Astrocyte of the cerebellum (primary cell): ENCODE measurements around the gene GRID1.

ENCODE experiments used
- DNase-seq: peaks from one replicate; pipeline ENCODE4 v3.0.0-alpha.2; 2011; ENCODE audit warnings: low read depth
- H3K4me3 ChIP-seq: 2 replicates; pipeline ENCODE4 v1.5.1; 2011; ENCODE audit warnings: mild to moderate bottlenecking, low read depth, low read length, moderate library complexity
- in situ Hi-C: cut with HindIII; loops from 2 replicates; pipeline ENCODE4 v1.10.0; 2017; ENCODE audit warnings: low sequenced_read_pairs
- TF ChIP-seq, protein P1 (sequence below): IDR thresholded peaks from 2 replicates; pipeline ENCODE4 v1.5.1; 2012; ENCODE audit warnings: low read length, low read depth, moderate library complexity, mild to moderate bottlenecking; ENCODE audit errors: missing control alignments

The GRID1 gene

DNA sequence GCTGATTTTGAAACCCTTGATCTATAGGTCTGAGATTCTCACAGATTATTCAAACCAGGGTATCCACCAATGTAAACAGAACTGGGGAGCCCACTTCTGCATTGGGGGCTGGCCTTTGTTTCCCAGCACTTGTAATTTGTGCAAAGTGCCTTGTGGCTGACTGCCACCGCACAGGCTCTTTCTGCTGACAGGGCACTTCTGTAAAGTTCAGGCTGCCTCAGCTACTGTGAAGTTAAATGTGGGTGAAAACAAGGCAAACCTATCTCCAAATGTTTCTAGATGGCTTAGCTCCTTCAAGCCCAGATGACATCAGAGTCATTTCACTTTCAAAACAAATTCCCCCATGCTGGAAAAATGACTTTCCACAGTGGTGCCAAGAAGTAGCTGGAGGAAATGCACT, 54.7 kb downstream of the GRID1 start:
- DNase-seq = no peak
- no peak overlapping the region for H3K4me3 ChIP-seq
- TF ChIP-seq, protein P1, sequence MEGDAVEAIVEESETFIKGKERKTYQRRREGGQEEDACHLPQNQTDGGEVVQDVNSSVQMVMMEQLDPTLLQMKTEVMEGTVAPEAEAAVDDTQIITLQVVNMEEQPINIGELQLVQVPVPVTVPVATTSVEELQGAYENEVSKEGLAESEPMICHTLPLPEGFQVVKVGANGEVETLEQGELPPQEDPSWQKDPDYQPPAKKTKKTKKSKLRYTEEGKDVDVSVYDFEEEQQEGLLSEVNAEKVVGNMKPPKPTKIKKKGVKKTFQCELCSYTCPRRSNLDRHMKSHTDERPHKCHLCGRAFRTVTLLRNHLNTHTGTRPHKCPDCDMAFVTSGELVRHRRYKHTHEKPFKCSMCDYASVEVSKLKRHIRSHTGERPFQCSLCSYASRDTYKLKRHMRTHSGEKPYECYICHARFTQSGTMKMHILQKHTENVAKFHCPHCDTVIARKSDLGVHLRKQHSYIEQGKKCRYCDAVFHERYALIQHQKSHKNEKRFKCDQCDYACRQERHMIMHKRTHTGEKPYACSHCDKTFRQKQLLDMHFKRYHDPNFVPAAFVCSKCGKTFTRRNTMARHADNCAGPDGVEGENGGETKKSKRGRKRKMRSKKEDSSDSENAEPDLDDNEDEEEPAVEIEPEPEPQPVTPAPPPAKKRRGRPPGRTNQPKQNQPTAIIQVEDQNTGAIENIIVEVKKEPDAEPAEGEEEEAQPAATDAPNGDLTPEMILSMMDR = no peak
- in situ Hi-C loops = no loop called here

DNA sequence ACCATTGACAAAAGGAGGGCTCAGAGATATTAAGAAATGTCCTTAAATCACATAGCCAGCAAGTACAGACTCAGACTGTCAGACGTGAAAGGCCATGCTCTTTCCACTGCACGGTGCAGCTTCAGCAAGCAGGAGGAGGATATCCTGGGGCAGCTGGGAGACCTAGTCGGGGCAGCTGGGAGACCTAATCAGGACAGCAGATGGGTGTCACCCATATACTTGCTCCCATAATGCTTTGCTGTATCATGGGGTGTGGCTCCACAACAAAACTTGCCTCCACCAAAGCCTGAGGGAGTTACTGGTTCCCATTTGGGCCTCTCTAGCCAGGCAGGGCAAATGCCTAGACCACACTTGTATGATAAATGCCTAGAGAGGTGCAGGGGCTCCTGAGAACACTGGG, 55.4 kb downstream of the GRID1 start:
- no peak for DNase-seq
- TF ChIP-seq, protein P1 = no peak
- in situ Hi-C loops = no loop called here
- H3K4me3 ChIP-seq = no peak overlapping the region

DNA sequence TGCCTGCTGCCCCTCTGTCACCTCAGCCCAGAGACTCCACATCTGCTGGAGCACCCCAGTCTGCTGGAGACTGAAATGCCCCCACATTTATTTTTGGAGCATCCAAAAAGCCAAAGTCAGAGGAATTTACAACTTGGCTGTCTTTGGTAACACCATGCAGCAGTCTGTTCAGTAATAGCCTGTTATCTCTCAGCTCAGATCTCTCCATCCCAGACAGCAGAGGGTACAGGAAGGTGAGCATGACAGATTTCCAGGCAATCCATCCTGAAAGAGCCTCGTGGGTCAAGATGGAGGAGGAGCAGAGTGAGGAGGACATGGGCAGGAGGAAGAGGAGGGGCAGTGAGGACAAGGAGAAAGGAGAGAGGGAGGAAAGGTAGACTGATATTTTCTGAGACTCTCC, 55.9 kb downstream of the GRID1 start:
- H3K4me3 ChIP-seq = no peak overlapping the region
- no peak for DNase-seq
- in situ Hi-C loops = no loop called here
- TF ChIP-seq, protein P1 = no peak

DNA sequence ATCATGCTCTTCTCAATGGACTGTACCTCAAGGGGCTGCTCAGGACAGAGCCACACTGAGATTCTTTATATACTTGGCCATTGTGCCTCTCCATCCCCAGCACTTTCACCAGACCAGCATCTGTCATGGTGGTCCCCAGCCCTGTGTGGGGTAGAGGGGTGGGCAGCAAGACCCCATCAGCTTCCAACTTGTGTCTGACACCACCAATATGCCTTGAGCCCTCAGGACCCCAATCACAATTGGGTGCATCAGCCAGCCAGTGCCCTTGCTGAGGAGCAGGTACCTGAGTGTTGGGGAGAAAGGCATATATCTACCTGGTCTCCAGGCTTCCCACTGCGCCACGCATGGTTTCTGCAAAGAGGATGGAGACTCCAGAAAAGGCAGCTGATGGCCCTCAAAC, 56.3 kb downstream of the GRID1 start:
- TF ChIP-seq, protein P1 = no peak
- no peak overlapping the region for H3K4me3 ChIP-seq
- in situ Hi-C loops = no loop called here
- DNase-seq = no peak

DNA sequence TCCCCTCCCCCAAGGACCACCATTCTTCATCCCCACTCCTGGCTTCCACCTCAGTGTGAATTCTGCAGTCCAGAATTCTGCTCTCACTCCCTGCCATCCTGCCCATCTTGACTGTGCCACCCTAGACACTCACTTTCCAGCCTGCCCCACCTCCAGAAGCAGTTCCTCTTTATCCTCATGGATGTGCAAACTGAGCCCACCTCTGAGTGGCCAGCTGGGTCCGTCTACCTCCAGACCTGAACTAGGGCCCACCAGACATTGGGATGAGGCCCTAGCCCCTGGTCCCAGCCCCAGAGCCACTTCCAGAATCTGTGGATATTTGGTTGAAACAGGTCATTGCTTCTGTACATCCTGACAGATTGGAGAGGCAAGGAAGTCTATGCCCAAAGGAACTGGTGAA, 58.5 kb downstream of the GRID1 start:
- in situ Hi-C loops = no loop called here
- TF ChIP-seq, protein P1 = no peak

DNA sequence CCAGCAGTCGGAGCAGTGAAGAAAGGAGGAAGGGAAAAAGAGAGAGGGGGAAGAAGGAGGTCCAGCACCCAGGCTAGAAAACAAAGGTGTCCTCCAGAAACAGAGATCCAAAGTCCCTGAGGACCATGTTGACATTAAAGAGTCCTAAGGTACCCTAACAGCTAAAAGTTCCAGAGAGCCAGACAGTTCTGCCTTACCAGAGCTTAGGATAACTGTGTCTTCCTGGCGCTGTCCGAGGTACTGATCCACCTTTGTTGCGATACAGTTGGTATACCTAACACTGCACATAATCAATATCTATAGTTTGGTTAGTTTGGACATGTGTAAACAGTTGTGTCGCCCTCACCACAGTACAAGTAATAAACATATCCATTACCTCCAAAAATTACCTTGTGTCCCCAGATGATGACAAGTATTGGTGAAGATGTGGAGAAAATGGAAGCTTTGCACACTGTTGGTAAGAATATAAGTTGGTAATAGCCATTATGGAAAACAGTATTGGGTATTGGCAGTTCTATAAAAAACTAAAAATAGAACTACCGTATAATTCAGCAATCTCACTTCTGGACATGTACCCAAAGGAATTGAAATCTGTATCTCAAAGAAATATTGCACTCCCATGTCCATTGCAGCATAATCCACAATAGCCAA, 59.8 kb downstream of the GRID1 start:
- DNase-seq = no peak
- in situ Hi-C loops = no loop called here
- TF ChIP-seq, protein P1 = no peak

More for the DNA sequence above, 58.5 kb downstream of the GRID1 start:
- DNase-seq = no peak
- H3K4me3 ChIP-seq = no peak overlapping the region

More for the DNA sequence above, 59.8 kb downstream of the GRID1 start:
- H3K4me3 ChIP-seq = no peak overlapping the region
